ENCODE results near the gene PTAFR.

DNA sequence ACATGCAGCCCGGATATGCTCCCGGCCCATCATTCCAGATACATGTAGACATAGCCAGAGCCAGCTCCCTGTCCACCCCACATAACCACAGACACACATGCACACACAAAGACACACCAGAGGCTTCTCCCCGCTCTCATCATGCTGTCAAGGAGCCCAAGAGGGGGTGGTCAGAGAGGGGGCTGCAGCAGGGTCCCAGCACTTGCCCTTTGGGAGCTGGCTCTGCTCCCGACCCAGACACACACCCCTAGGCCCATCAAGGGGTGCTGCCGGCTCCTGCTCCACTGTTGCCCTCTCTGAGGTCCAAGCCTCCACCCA, 2.6 kb downstream of the PTAFR start:
- TF ChIP-seq, protein P1, sequence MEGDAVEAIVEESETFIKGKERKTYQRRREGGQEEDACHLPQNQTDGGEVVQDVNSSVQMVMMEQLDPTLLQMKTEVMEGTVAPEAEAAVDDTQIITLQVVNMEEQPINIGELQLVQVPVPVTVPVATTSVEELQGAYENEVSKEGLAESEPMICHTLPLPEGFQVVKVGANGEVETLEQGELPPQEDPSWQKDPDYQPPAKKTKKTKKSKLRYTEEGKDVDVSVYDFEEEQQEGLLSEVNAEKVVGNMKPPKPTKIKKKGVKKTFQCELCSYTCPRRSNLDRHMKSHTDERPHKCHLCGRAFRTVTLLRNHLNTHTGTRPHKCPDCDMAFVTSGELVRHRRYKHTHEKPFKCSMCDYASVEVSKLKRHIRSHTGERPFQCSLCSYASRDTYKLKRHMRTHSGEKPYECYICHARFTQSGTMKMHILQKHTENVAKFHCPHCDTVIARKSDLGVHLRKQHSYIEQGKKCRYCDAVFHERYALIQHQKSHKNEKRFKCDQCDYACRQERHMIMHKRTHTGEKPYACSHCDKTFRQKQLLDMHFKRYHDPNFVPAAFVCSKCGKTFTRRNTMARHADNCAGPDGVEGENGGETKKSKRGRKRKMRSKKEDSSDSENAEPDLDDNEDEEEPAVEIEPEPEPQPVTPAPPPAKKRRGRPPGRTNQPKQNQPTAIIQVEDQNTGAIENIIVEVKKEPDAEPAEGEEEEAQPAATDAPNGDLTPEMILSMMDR (conservative IDR thresholded peaks at IDR 0.05; ENCODE audit: low read depth, low read length), result no peak
- TF ChIP-seq POLR2A (IDR thresholded peaks at IDR 0.05; ENCODE audit: low read depth, low read length) (no peak), CEBPB (IDR thresholded peaks at IDR 0.05; ENCODE audit: low read depth, low read length) (no peak), SMC3 (IDR thresholded peaks at IDR 0.05; ENCODE audit: low read depth, low read length) (no peak)
- TF ChIP-seq, protein P2, sequence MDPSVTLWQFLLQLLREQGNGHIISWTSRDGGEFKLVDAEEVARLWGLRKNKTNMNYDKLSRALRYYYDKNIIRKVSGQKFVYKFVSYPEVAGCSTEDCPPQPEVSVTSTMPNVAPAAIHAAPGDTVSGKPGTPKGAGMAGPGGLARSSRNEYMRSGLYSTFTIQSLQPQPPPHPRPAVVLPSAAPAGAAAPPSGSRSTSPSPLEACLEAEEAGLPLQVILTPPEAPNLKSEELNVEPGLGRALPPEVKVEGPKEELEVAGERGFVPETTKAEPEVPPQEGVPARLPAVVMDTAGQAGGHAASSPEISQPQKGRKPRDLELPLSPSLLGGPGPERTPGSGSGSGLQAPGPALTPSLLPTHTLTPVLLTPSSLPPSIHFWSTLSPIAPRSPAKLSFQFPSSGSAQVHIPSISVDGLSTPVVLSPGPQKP (IDR thresholded peaks at IDR 0.05; ENCODE audit: borderline replicate concordance, low read depth, low read length), result no peak
